T-cell (primary cell): ENCODE results near the gene SPCS3. TPM values are rescaled to one million over a fixed set of nuclear protein-coding genes. Genes with fewer than 3 reads are reported as not detected.
"Not testable (repeated sequence)": the region's sequence is repeated elsewhere in the genome, so short reads cannot be mapped to it uniquely, and the experiment has no call there.

Experiments
- ATAC-seq, 4 experiments: fragments of 200-7000 bp in 3 of 4; fragments of 150-1000 bp in 1 of 4; cut with Tn5 transposase; replicated peaks in 1 of 4; 1 replicate in 3 of 4; 2 replicates in 1 of 4; pipeline ENCODE4 v1.10.0; 2021; ENCODE audit warnings: moderate library complexity in 3 of 4, mild to moderate bottlenecking in 2 of 4, moderate number of reproducible peaks in 1 of 4
- CTCF ChIA-PET, 2 donors: fragments of 300-600 bp; sonication (Branson Sonifier 250); formaldehyde crosslinking; loops; one replicate each; lab custom pipeline; 2022; ENCODE audit warnings: antibody characterized with exemption in 2 of 2; lab: Charles Lee
- POLR2A ChIA-PET, 2 donors: fragments of 300-600 bp; sonication (Branson Sonifier 250); formaldehyde crosslinking; loops; one replicate each; lab custom pipeline; 2022; ENCODE audit warnings: antibody characterized with exemption in 2 of 2; lab: Charles Lee
- DNase-seq, 35 experiments: peaks; one replicate each; pipeline versions ENCODE4 v3.0.0 to v3.0.0-alpha.2; 2013 to 2023
- H3K27ac ChIP-seq: one replicate; pipeline ENCODE4 v1.5.1; 2013; ENCODE audit warnings: low read length
- H3K27me3 ChIP-seq, 2 experiments: replicated peaks in 1 of 2; 1 replicate in 1 of 2; 2 replicates in 1 of 2; pipeline versions ENCODE4 v1.6.1 to v1.7.0; 2013; ENCODE audit warnings: low read length in 1 of 2, mixed read lengths in 1 of 2; ENCODE audit not compliant: control insufficient read depth in 2 of 2, insufficient read depth in 2 of 2; ENCODE audit errors: extremely low read depth in 1 of 2
- H3K36me3 ChIP-seq, 2 donors: 1 replicate in 1 of 2; 2 replicates in 1 of 2; pipeline versions ENCODE4 v1.6.1 to v1.7.0; 2013; ENCODE audit warnings: low read length in 1 of 2; ENCODE audit not compliant: control insufficient read depth in 2 of 2, insufficient read depth in 1 of 2; ENCODE audit errors: extremely low read depth in 1 of 2
- H3K4me1 ChIP-seq, 2 experiments: 1 replicate in 1 of 2; 2 replicates in 1 of 2; pipeline versions ENCODE4 v1.6.1 to v1.7.0; 2013; ENCODE audit warnings: low read length in 2 of 2, mixed read lengths in 1 of 2; ENCODE audit not compliant: insufficient read depth in 2 of 2, control insufficient read depth in 1 of 2; ENCODE audit errors: extremely low read depth in 1 of 2
- H3K4me3 ChIP-seq, 2 donors: 1 replicate in 1 of 2; 2 replicates in 1 of 2; pipeline versions ENCODE4 v1.5.1 to v1.7.0; 2013; ENCODE audit warnings: mild to moderate bottlenecking in 2 of 2, low read length in 1 of 2, moderate library complexity in 1 of 2; ENCODE audit not compliant: control insufficient read depth in 1 of 2; ENCODE audit errors: extremely low read depth in 1 of 2
- H3K9me3 ChIP-seq: 2 replicates; pipeline ENCODE4 v1.7.0; 2013
- H3K27ac Mint-ChIP-seq, 2 donors: one replicate each; pipeline ENCODE4 v1.8.0; 2020 to 2021; ENCODE audit warnings: mild to moderate bottlenecking in 2 of 2, mixed read lengths in 2 of 2
- H3K27me3 Mint-ChIP-seq, 2 donors: one replicate each; pipeline ENCODE4 v1.8.0; 2021 to 2022; ENCODE audit warnings: mixed read lengths in 2 of 2
- H3K36me3 Mint-ChIP-seq: one replicate; pipeline ENCODE4 v1.8.0; 2021; ENCODE audit warnings: mixed read lengths
- H3K4me1 Mint-ChIP-seq, 3 donors: one replicate each; pipeline ENCODE4 v1.8.0; 2020 to 2022; ENCODE audit warnings: mixed read lengths in 3 of 3, mild to moderate bottlenecking in 1 of 3
- H3K4me3 Mint-ChIP-seq, 3 donors: one replicate each; pipeline ENCODE4 v1.8.0; 2020 to 2022; ENCODE audit warnings: mild to moderate bottlenecking in 3 of 3, mixed read lengths in 3 of 3, moderate library complexity in 3 of 3
- H3K9me3 Mint-ChIP-seq, 3 donors: one replicate each; pipeline ENCODE4 v1.8.0; 2020 to 2022; ENCODE audit warnings: mixed read lengths in 3 of 3
- WGBS: methylation state at CpG from one replicate; pipeline ENCODE4 v1.1.5; 2013; ENCODE audit warnings: missing lambda C conversion rate; ENCODE audit not compliant: insufficient coverage; 5-methylcytosine and 5-hydroxymethylcytosine counted together
- total RNA-seq, 35 experiments: library from RNA in 6 of 35; stranded (reverse) in 6 of 35; fragments of 120-200 nt in 1 of 35; gene quantifications; one replicate each; pipeline versions ENCODE4 v1.2.1 to v1.2.4 and lab custom pipeline; 2013 to 2026

The SPCS3 gene
- total RNA-seq, 5 donors from 2014 or later (not counting 1 experiment from before 2014, with no cell fraction given): 137 to 163 (median 155) TPM

DNA sequence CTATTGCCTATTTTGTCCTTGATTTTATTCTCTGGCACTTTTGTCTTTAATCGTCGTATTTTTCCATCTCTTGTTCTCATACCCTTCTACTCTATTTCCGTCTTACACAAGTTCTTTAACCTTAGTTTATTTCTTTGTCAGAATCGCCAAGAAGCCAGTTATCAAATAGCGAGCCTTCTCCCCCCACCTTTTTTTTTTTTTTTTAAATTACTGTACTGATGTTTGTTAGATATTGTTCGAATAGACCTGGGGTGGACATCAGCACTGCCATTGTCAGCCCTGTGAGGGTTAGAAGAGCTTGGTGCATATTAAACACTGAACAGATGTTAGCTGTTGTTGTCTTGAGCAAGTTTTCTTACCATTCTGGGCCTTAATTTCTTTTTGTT lies 1.2 kb downstream of the SPCS3 start:
- WGBS: no CpG with 5 or more reads among the region's 6 CpGs
- ChIA-PET POLR2A (no interaction called here), CTCF (no interaction called here)
- Mint-ChIP-seq H3K27ac (peak overlapping the region; percentile 85 to 89), H3K9me3 (no peaks in the 10 kb centered on the region), H3K27me3 (no peaks in the 10 kb centered on the region), H3K4me1 (peaks cover 50 to 59% (median 58%) of the 10 kb centered on the region in 3 donors), H3K4me3 (peak overlapping the region; percentile 83 to 88 (median 87)), H3K36me3 (peaks cover 7% of the 10 kb centered on the region)
- Histone ChIP-seq H3K27ac (peak overlapping the region; percentile 88), H3K27me3 (no peaks in the 10 kb centered on the region), H3K4me3 (peak overlapping the region; percentile 88 to 95), H3K9me3 (no peaks in the 10 kb centered on the region), H3K36me3 (peaks cover 0 to 4% of the 10 kb centered on the region in 2 donors), H3K4me1 (peaks cover 6 to 40% of the 10 kb centered on the region in 2 experiments)
- DNase-seq (no peak), ATAC-seq (no peak)

DNA sequence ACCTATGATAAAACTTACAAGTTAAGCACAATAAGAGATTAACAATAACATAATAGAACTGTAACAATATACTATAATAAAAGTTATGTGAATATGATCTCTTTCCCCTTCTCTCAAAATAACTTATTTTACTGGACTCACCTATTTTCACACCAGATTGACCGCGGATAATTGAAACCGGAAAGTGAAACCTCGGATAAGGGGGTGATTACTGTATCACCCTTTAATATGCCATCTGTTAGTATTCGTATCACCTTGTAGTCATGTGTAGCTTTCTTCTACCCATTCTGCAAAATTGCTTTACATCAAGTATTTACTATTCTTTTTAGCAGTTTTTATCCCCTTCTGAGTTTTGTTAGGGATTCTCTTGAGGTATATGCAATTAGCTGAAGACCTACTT lies 1.8 kb downstream of the SPCS3 start:
- Mint-ChIP-seq H3K4me1 (peaks cover 50 to 64% (median 62%) of the 10 kb centered on the region in 3 donors), H3K4me3 (peak overlapping the region; percentile 83 to 88 (median 87)), H3K27ac (peak overlapping the region; percentile 85 to 89), H3K9me3 (no peaks in the 10 kb centered on the region), H3K27me3 (no peaks in the 10 kb centered on the region), H3K36me3 (peaks cover 3% of the 10 kb centered on the region)
- H3K4me3 ChIP-seq: peak overlapping the region in 1 of 2 donors; percentile 88
- H3K36me3 ChIP-seq: peaks cover 0 to 4% of the 10 kb centered on the region in 2 donors
- H3K9me3 ChIP-seq: no peaks in the 10 kb centered on the region
- WGBS: no CpG with 5 or more reads among the region's 5 CpGs
- CTCF ChIA-PET: no interaction called here
- peaks cover 6 to 40% of the 10 kb centered on the region in 2 experiments for H3K4me1 ChIP-seq
- no peaks in the 10 kb centered on the region for H3K27me3 ChIP-seq
- DNase-seq: no peak
- no peak for ATAC-seq
- peak overlapping the region; percentile 88 for H3K27ac ChIP-seq
- POLR2A ChIA-PET: no interaction called here

DNA sequence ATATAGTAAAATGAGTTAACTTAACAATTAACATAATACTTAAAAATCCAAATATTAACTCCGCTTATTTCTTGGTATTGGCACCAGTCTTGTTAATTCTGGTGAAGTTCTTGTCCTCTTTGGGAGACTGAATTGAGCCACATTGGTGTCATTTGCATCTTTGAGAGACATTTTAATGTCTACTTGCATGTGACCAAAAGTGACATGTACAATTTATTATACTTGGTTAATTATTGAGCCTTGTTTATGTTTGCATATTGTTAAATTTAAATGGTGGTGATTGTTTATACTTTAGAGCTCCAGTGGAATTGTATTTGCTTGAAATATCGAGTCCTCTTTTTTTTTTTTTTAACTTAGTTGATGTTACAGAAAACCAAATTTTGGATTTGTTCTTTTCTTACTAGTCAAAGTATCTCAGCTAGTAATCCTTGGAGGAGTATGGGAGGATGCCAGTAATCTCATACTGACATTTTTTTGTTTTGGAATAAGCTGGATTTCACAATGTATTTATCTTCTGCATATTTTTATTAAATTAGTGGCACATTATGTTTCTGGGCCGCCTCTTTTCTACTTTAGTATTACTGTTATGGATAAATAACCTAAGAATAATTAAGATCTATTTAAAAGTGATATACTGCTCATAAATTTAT lies 3.9 kb downstream of the SPCS3 start:
- peaks cover 6 to 40% of the 10 kb centered on the region in 2 experiments for H3K4me1 ChIP-seq
- no peaks in the 10 kb centered on the region for H3K27me3 ChIP-seq
- WGBS: no CpG with 5 or more reads among the region's 3 CpGs
- peaks cover 57 to 72% (median 69%) of the 10 kb centered on the region in 3 donors for H3K4me1 Mint-ChIP-seq
- no peak overlapping the region for H3K27ac ChIP-seq
- peak overlapping the region; percentile 13 to 88 (median 34) for H3K4me3 Mint-ChIP-seq
- H3K9me3 Mint-ChIP-seq: no peaks in the 10 kb centered on the region
- peaks cover 13% of the 10 kb centered on the region for H3K36me3 Mint-ChIP-seq
- H3K27me3 Mint-ChIP-seq: no peaks in the 10 kb centered on the region
- no peak overlapping the region for H3K4me3 ChIP-seq
- ChIA-PET POLR2A (interaction anchor here in 1 of 2 donors (0.6 to 1.4 kb wide), 3 partner anchors 14 to 986 kb away, joined by 3 to 6 read pairs (median 5); no protein-coding TSS in a partner anchor), CTCF (interaction anchor here (0.9 to 2.3 kb wide), 2 partner anchors 9 to 18 kb away, joined by 4 to 18 read pairs; no protein-coding TSS in a partner anchor)
- ATAC-seq (no peak), DNase-seq (no peak)
- H3K9me3 ChIP-seq: no peaks in the 10 kb centered on the region
- H3K36me3 ChIP-seq: peaks cover 0 to 14% of the 10 kb centered on the region in 2 donors
- peak overlapping the region; percentile 43 to 44 for H3K27ac Mint-ChIP-seq

DNA sequence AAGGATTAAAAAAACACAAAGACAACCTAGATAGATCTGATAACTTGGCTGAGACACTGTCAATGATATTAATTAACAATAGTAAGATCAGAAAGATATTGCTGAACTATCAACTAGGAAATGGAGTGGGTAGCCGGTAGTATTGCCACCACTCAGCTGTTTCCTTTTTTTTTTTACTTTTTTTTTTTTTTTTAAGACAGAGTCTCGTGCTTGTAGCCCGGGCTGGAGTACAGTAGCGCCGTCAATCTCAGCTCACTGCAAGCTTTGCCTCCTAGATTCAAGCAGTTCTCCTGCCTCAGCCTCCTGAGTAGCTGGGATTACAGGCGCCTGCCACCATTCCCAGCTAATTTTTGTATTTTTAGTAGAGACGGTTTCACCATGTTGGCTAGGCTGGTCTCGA lies 5.1 kb downstream of the SPCS3 start:
- not testable (repeated sequence) for H3K27me3 ChIP-seq, H3K9me3 Mint-ChIP-seq, DNase-seq, H3K27ac ChIP-seq, H3K4me3 ChIP-seq, H3K27me3 Mint-ChIP-seq, ATAC-seq, H3K9me3 ChIP-seq, H3K27ac Mint-ChIP-seq
- WGBS: 38% methylated on average over 3 of the region's 8 CpGs
- peaks cover 4 to 33% of the 10 kb centered on the region in 2 experiments for H3K4me1 ChIP-seq
- ChIA-PET POLR2A (interaction anchor here in 1 of 2 donors (0.6 to 1.4 kb wide), 3 partner anchors 12 to 129 kb away, joined by 3 to 5 read pairs (median 5); no protein-coding TSS in a partner anchor), CTCF (interaction anchor here (0.6 to 2.3 kb wide), 4 partner anchors 7 to 248 kb away, joined by 4 to 18 read pairs (median 4); no protein-coding TSS in a partner anchor)
- peaks cover 0 to 24% of the 10 kb centered on the region in 2 donors for H3K36me3 ChIP-seq
- H3K36me3 Mint-ChIP-seq: peaks cover 13% of the 10 kb centered on the region
- peaks cover 57 to 65% (median 62%) of the 10 kb centered on the region in 3 donors for H3K4me1 Mint-ChIP-seq
- peak overlapping the region in 1 of 3 donors; percentile 31 for H3K4me3 Mint-ChIP-seq

DNA sequence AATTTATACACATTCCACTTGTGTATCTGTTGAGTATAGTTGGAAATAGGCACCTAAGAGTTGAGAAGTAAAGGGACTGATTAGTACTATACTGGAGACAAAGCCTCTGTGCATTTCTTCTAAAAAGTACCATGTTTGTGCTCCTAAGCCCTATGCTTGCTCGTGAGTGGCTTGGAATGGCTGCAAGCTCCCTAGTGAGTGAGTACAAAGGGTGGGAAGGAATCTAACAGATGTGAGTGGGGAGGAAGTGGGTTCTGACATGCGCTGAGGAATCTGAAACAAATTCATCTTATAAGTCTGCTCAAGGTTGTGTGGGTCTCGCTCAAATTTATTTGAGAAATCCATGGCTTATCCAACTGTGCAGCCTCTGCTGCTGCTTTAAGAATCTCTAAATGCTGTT lies 13.3 kb downstream of the SPCS3 start:
- 47% methylated on average over 2 of the region's 3 CpGs for WGBS
- Mint-ChIP-seq H3K27ac (peak overlapping the region in 1 of 2 donors; percentile 66), H3K4me3 (no peak overlapping the region), H3K4me1 (peaks cover 32 to 42% (median 32%) of the 10 kb centered on the region in 3 donors), H3K36me3 (peaks cover 33% of the 10 kb centered on the region), H3K9me3 (no peaks in the 10 kb centered on the region), H3K27me3 (no peaks in the 10 kb centered on the region)
- no peaks in the 10 kb centered on the region for H3K9me3 ChIP-seq
- ATAC-seq (peak in 3 of 4 experiments; percentile 27 to 69 (median 47)), DNase-seq (no peak)
- H3K36me3 ChIP-seq: peaks cover 0 to 25% of the 10 kb centered on the region in 2 donors
- ChIA-PET POLR2A (interaction anchor here in 1 of 2 donors (0.6 kb wide), 1 partner anchor 195 kb away, joined by 3 read pairs; no protein-coding TSS in a partner anchor), CTCF (interaction anchor here in 1 of 2 donors (1.3 kb wide), 1 partner anchor 9 kb away, joined by 4 read pairs; no protein-coding TSS in a partner anchor)
- H3K4me1 ChIP-seq: peaks cover 3 to 7% of the 10 kb centered on the region in 2 experiments
- no peaks in the 10 kb centered on the region for H3K27me3 ChIP-seq
- no peak overlapping the region for H3K4me3 ChIP-seq
- no peak overlapping the region for H3K27ac ChIP-seq

DNA sequence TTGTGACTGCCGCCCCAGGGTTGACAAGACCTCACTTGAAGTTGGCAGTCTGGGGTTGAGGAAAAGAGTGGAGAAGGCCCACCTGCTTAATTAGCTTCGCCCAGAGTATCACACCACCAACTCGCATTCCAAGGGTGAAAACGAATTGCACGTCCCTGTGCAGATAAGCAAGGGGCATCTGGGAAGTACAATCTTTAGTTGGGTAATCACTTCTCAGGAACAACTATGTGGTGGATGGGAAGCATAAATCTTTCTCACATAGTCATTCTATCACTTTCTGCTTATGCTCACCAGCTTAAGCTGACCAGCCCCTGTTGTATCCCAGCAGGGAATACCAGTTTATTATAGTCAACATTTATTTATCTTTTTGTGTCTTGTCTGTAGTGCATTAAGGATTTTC lies 14.3 kb downstream of the SPCS3 start:
- Mint-ChIP-seq H3K27me3 (no peaks in the 10 kb centered on the region), H3K36me3 (peaks cover 30% of the 10 kb centered on the region), H3K27ac (no peak overlapping the region), H3K9me3 (no peaks in the 10 kb centered on the region), H3K4me1 (peaks cover 27 to 39% (median 28%) of the 10 kb centered on the region in 3 donors), H3K4me3 (no peak overlapping the region)
- DNase-seq (no peak), ATAC-seq (no peak)
- Histone ChIP-seq H3K4me3 (no peak overlapping the region), H3K27me3 (no peaks in the 10 kb centered on the region), H3K36me3 (peaks cover 0 to 18% of the 10 kb centered on the region in 2 donors), H3K4me1 (peaks cover 3 to 5% of the 10 kb centered on the region in 2 experiments), H3K9me3 (no peaks in the 10 kb centered on the region), H3K27ac (no peak overlapping the region)
- 100% methylated on average over 1 of the region's 5 CpGs for WGBS
- ChIA-PET POLR2A (interaction anchor here in 1 of 2 donors (0.6 kb wide), 1 partner anchor 952 kb away, joined by 6 read pairs; no protein-coding TSS in a partner anchor), CTCF (no interaction called here)
